Stimulated activated CD4-positive, alpha-beta T cell treated with anti-CD3 and anti-CD28 coated beads, Interleukin-4, amount 100 ng/mL, for 1 hour (primary cell): ENCODE results near the gene CFAP43.
A peak's percentile ranks its signal among the peaks of the same experiment; 100 is the strongest.
"Not testable (repeated sequence)": the region's sequence is repeated elsewhere in the genome, so short reads cannot be mapped to it uniquely, and the experiment has no call there.

Source experiments
- DNase-seq: peaks from one replicate; pipeline ENCODE4 v3.0.0-alpha.2; 2020

CFAP43 gene

DNA sequence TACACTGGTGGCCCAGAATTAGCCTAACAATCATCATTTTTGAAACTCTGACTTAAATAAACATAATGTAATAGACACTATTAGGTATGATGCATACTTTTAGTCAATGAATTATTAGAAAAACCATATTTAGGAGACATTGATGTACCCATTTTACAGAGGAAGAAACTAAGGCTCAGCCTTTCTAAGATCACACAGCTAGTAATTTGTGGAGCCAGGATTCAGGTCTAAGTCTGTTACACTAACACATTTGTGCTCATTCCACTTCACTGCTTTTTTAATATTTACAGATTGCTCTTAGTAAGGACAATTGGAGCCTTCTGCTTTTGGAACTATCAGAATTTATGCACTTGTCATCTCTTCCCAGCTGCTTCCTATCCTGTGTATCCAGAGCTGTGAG is 8.9 kb downstream of the CFAP43 start:
- DNase-seq: no peak

DNA sequence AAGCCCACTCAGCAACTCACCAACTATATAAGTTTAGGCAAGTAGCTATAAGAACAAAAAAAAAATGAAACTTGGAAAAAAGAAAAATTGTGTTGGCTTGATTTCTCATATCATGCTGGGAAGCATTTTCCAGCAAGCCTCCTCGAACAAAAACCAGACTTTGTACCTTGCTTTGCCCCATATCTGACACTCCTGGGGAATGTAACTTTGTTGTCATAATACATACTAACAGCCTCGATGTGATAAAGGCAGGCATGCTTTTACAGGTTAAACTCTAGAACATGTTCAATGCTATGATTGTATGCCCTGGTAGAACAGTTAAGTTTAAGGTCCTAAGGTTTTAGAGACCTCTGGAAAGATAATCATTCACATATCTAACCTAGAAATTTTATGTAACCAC is 11.6 kb downstream of the CFAP43 start:
- no peak for DNase-seq

DNA sequence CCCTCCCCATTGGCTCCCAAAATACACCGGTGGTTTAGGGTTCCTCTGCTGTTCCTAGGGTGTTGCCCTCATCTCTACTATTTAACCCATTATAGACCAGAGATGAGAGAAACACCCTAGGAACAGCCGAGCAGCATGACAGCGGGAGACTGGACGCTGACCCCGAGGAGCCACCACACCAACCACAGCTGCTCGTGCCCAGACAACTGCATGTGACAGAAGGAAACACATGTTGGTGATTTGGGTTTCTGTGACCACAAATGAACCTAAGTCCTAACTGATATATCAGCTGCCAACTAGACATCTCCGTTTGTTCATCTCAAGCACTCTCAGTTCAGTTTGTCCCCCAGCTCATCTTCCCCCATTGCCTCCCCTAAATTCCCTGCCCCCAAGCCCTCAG is 13.4 kb downstream of the CFAP43 start:
- no peak for DNase-seq

DNA sequence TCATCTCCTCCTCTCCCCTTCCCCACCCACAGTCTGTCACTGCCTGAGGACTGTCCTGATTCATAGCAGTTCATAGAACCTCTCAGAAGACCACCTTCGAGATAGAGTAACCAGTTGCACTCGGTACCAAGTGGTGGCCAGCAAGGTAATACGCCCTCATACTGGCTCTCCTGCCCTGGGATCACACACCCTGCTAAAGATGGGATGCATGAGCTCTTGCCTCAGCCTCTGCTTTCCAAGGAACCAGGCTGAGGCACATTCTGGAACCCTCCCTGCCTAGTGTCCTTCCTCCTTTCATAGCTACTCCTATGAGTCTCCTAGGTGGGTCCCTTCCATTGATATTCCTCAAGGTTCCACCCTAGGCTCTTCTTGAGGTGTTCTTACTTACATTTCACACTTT is 15.5 kb downstream of the CFAP43 start:
- no peak for DNase-seq

DNA sequence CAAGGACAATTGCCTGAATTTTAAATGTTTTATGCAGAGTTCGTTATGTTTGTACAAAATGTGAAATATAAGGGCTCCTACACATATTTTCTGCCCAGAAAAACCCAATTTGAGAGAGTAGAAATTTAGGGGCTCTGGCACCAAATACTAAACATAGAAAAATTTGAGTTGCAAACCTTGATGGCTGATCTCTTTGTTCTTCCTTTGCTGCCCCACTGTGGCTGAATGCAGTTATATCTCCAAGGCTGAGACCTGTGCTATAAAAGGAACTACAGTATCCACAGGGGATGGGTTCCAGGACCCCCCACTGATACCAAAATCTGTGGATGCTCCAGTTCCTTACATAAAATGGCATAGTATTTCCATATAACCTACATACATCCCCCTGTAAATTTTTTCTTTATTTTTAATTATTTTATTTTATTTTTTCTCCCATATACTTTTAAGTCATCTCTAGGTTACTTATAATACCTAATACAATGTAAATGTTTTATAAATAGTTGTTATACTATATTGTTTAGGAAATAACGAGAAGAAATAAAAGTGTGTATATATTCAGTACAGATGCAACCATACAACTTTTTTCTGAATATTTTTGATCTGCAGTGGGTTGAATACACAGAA is 22.5 kb downstream of the CFAP43 start:
- DNase-seq: peak; percentile 29

DNA sequence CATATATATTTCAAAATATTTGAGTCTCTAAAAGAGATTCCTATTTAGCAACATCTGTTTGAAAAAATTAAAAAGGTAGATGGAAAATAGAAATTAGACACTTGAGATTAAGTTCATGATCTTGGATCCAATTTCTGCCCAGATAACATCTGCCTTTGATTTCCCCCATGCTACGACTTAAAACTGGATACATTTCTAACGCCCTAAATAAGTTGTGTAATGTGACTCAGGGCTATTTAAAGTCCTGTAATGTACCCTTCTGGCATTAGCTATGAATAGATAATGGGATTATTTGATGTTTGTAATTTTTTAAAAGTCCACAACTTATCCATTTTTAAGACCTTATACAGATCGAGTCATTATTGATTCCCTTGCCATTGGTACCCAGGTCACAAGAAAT is 23.4 kb downstream of the CFAP43 start:
- no peak for DNase-seq

DNA sequence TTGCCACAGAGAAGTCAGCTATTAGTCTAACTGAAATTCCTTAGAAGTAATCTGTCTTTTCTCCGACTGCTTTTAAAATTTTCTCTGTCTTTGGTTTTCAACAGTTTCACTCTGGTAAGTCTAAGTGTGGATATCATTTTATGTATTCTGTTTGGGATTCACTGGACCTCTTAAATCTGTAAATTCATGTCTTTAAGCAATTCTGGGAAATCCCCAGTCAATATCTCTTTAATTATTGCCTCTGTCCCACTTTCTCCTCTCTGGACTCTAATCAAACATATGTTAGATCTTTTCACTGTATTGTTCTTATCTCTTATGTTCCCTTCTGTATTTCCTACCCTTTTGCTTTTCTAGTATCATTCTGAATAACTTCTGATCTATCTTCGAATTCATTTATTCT is 29.9 kb downstream of the CFAP43 start:
- DNase-seq: no peak

DNA sequence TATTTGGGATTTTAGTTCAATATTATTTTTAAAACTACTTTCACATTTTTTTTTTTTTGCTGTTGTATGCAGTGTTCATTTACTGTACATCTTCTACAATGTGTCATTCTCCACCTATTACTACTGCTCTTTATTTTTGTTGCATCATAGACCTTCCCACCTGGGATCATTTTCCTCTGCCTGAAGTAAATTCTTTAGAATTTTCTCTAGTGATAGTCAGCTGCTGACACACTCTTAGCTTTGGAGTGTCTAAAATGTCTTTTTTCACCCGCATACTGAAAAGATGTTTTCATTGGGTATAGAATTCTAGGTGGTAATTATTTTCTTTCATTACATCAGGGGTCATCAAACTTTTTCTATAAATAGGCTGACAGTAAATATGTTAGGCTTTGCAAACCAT is 30.5 kb downstream of the CFAP43 start:
- no peak for DNase-seq

DNA sequence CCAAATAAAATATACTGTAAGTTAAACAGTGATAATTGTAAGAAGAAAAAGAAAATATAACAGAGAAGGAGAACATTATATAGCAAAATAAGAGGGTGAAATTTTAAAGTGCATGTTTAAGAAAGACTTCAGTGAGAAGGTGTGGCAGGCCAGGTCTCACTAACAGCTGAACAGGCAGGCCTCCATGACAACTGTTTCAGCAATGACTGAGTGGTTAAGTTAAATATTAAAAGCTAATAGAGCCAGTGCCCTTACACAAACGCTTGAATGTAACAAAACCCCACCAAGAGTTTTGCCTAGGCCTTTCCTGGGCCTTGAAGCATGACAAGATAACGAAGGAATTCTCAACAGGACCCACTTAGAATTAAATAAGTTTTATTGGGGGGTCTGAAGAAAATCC is 32.6 kb downstream of the CFAP43 start:
- DNase-seq: no peak

DNA sequence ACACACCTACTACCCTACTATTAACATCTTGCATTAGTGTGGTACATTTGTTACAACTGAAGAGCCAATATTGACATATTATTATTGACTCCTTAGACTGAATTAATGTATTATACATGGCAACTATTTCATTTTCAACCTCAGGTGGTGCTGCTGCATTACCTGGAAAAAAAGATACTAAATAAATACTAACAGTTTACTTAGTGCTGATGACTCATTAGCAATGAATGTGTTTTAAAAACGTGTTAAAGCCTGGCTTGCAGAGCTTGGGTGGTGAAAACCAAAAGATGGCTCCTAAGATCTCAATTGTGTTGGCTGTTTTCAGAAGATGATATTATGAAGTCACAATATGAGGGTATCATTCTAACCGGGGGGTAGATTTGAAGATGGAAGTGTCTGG is 34.8 kb downstream of the CFAP43 start:
- no peak for DNase-seq

DNA sequence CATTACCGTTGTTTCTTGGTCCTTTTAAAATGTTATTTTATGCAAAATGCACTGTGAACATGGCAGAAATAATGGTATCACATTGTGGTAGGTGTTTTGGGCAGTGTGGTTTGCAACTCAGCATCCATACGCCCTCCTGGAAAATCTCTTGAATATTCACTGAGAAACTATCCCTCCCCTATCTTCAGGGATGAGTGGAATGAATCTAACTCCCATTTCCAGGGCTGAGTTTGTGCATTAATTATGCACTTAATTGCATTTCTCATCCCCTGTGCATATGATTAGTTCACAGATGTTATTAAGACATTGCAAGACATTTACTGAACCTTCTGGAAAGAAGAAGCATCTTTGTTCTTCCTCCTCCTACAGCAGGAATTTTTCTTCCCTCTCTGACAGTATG is 36.5 kb downstream of the CFAP43 start:
- DNase-seq: no peak

DNA sequence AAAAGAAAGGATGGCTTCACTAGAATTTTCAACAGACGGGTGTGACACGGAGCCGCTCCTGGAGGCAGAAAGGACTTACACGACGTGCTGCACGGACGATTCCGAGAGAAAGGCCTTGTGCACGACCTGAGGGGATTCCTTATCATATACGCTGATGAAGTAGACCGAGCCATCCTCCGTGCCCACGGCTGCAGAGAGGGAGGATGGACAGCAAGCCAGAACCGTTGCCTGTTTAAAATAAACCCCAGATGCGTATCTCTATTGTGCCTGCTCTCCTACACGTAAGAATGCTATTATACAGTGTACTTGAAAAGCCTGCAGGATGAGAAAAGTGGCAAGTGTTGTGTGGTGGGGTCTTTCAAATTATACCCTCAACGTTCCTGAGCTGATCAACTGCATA is 38.4 kb downstream of the CFAP43 start:
- no peak for DNase-seq

DNA sequence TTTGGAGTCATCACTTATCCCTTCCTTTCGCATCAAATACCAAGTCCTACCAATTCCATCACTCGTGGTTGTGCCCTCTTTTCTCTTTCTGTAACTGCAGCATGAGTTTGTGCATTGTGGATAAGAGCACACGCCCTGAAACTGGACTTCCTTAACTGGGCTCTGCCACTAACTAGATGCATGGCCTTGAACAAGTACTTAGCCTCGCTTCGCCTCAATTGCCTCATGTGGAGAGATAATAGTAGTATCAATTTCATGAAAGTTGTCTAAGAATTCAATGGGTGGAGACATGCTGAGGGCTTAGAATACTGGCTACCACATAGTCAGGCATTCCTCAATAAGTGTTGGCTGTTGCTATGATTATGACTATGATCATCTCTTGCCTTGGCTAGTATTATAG is 41.5 kb downstream of the CFAP43 start:
- DNase-seq: no peak

DNA sequence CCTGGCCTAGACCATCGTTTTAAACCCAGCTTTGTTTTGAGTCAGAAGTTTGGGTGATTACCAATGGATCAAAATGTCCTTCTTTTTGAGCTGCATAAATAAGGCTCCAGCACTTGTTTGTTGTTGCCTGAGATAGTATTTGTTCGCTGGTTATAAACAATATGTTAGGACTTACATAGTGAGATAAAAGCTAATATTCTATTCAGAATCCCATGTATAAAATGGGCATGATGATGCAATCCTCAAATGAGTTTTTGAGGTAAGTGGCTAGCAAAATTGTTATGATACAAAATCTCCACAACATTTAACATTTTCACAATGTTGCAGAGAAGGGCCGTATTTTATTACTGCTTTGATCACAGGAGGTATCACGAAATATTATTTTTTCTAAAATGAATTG is 48.5 kb downstream of the CFAP43 start:
- no peak for DNase-seq

DNA sequence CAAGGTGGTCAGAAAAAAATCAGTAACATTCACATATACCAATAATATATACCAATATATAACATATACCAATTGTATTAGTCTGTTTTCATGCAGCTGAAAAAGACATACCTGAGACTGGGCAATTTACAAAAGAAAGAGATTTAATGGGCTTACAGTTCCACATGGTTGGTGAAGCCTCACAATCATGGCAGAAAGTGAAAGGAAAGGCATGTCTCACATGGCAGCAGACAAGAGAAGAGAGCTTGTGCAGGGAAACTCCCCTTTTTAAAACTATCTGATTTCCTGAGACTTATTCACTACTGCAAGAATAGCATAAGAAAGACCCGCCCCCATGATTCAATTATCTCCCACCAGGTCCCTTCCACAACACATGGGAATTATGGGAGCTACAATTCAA is 58.0 kb downstream of the CFAP43 start:
- DNase-seq: not testable (repeated sequence)

DNA sequence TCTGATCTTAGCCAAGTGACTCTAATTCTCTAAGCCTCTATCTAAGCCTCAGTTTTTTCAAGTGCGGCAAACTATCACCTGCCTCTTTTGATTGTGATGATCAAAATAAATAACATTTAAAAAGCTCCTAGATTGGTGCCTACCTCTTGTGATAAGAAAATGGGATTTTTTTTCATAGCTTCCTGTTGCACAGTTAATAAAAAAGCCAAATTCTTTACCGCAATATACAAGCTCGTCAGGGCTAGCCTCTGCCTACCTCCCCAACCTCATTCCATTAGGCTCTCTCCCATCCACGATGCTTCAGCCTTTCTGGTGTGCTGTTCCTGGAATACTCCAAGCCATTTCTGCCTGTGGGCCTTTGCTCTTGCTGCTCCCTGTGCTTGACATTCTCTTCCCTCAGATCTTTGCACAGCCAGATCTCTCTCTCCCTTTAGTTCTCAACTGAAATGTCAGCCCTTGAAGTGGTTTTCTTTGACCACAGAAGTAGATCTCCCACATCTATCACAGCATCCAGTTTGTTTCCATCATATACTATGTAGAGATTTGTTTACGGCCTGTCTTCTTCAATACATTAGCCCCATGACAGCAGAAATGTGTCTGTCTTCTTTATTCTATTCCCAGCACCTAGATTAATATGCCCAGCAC is 61.4 kb downstream of the CFAP43 start:
- no peak for DNase-seq

DNA sequence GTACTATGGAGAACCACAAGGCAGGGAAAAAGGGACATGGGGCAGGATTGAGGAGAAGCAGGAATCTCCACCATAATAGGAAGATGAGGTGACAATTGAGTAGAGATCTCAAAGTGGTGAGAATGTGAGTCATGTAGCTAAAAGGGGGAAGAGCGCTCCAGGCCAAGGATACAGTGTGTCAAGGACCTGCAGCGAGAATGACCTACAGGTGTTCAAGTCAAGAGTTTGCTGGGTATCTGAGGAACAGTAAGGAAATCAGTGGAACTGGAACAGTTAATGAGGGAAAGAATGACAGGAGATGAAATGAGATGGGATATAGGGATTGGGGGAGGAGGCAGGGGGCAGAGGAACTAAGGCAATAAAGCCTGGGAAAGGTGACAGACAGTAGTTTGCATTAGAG is 76.6 kb downstream of the CFAP43 start:
- DNase-seq: no peak

DNA sequence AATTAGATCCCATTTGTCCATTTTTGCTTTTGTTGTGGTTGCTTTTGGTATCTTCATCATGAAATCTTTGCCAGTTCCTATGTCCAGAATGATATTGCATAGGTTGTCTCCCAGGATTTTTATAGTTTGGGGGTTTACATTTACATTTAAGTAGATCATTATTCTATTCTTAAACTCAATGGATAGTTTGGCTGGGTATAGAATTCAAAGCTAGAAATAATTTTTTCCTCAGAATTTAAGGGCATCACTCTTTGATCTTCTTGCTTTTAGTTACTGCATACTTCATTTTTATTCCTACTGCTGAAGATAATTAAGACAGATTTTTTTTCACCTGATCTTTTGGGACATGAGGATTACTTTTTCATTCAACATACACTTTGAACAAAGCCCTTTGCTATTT is 80.4 kb downstream of the CFAP43 start:
- no peak for DNase-seq

DNA sequence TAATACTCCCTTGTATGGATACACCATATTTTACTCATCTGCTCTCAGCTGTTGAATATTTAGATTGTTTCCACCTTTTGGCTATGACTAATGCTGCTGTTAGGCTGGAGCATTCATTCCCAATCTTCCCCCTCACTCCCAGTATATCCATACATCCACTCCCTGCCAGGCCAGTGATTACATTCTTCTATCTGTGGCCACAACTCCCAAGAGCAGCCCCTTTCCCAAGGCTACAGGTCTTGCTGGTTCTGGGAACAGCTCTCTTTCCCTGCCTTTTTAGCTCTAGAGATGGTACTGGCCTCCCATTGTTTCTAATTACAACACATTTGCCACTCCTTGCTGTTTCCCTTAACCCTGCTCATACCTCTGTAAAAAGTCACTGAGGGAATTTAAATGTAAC is 82.0 kb downstream of the CFAP43 start:
- DNase-seq: no peak

DNA sequence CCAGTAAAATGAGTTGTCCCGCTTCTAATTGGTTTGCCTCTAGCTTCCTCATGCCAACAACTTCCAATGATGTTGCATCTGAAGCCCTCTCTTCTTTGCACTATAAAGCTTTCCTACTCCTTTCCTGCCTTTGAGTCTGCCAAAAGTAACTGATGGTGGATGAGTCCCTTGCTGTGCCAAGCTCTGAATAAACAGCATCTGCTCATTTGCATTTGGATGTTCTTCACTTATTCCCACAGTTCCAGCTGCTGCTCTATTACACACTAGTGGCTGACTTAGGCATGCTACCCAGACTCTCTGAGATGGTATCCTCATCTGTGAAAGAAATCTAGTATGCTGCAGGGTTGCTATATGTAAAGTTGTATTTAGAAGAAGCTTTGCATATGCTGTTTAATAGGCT is 85.3 kb downstream of the CFAP43 start:
- no peak for DNase-seq

DNA sequence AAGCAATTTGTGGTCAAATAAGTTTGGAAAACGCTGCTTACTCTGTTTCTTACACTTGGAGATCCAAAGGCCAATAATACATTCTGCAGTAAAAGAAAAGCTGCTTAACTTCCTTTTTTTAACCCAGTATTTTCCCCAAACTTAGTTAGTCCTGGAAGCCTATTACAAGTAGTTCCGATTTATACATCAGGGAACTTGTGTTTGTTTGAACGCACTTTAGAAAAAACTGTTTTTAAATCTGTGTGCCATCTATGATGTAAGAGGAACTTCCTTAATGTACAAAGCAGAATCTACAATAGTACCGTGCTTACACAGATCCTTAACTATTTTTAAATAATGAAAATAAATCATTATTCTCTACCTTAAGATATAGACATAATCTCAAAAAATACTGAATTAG is 87.2 kb downstream of the CFAP43 start:
- DNase-seq: no peak

DNA sequence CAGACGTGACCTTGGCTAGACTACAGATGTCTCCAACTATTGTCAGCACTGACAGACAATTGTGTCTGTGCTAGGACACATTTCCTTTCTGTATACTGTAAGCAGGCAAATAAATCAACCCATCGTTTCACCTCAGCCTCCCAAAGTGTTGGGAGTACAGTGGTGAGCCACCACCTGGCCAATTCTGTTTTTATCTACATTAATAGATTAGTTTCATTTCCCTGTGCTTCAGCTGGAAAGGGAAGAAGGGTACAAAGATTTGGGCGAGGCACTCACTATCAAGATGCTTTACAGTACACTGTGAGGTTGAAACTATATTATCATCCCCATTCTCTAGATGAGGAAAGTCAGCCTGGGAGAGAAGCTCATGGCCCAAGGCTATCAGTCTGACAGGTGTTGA is 88.3 kb downstream of the CFAP43 start:
- no peak for DNase-seq

DNA sequence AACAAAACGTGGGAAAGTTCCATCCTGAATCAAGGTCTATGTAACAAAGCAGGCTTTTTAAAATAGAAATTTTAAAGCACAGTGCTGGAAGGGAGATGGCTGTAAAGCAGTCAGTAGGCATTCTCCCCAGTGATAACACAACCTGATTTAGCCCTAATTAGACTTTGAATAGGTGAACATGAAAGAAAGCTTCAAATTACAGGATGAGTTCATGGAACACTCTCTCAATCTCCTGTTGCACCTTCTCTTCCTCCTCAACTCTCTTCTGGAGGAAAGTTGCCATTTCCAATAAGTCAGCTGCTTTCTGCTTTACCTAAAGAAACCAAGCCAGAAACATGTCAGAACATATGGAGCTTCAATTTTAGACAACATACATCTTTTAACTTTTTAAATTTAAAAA is 90.1 kb downstream of the CFAP43 start:
- DNase-seq: no peak

DNA sequence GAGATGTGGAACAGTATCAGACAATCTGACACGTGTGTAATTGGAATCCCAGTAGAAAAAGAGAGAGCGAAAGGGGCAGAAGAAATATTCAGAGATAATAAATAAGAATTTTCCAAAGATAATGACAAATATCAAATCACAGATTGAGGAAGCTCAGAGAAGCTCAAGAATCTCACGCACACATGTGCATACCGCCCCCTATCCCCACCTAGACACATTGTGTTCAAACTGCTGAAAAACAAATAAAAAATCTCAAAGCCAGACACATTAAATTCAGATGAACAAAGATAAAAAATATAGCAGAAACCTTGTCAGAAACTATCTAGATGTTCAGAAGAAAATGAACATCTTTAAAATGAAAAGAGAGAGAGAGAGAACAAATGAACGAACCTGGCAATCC is 92.9 kb downstream of the CFAP43 start:
- DNase-seq: no peak

DNA sequence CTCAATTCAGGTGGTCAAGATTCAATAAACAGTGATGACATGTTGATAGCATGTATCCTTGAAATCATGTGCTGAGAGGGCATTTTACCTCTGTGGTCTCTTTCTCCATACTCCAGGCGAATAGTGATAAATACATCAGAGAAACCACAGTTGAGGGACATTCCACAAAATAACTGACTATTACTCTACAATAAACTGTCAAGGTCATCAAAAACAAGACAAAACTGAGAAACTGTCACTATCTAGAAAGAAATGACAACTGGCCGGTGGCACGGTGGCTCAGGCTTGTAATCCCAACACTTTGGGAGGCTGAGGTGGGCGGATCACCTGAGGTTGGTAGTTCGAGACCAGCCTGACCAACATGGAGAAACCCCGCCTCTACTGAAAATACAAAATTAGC is 94.0 kb downstream of the CFAP43 start:
- DNase-seq: no peak
